WTC11 (cell line): ENCODE measurements around the gene CD44. TPM values are rescaled to one million over a fixed set of nuclear protein-coding genes. Genes with fewer than 3 reads are reported as not detected.

Experiments used
- ATAC-seq: fragments of 200-7000 bp; cut with Tn5 transposase; 2 replicates; pipeline ENCODE4 v1.10.0; 2021; ENCODE audit warnings: mild to moderate bottlenecking, moderate library complexity
- CTCF ChIA-PET: fragments of 300-600 bp; sonication (Branson Sonifier 250); formaldehyde crosslinking; loops from one replicate; lab custom pipeline; 2021; ENCODE audit warnings: antibody characterized with exemption; lab: Charles Lee
- POLR2A ChIA-PET: fragments of 350-600 bp; sonication (Branson Sonifier 250); formaldehyde crosslinking; loops from one replicate; lab custom pipeline; 2021; ENCODE audit warnings: antibody characterized with exemption; lab: Charles Lee
- DNase-seq: peaks from one replicate; pipeline ENCODE4 v3.0.0; 2021; ENCODE audit warnings: low spot score
- H3K27ac Mint-ChIP-seq: 2 replicates; pipeline ENCODE4 v1.8.0; 2021; ENCODE audit warnings: mixed read lengths
- H3K27me3 Mint-ChIP-seq: 2 replicates; pipeline ENCODE4 v1.8.0; 2021; ENCODE audit warnings: low read depth, mild to moderate bottlenecking, moderate library complexity, mixed read lengths
- H3K36me3 Mint-ChIP-seq: 2 replicates; pipeline ENCODE4 v1.8.0; 2021; ENCODE audit warnings: mixed read lengths
- H3K4me1 Mint-ChIP-seq: 2 replicates; pipeline ENCODE4 v1.8.0; 2022; ENCODE audit warnings: mixed read lengths
- H3K4me3 Mint-ChIP-seq: 2 replicates; pipeline ENCODE4 v1.8.0; 2021; ENCODE audit warnings: mild to moderate bottlenecking, moderate library complexity, mixed read lengths
- H3K9me3 Mint-ChIP-seq: 2 replicates; pipeline ENCODE4 v1.8.0; 2021; ENCODE audit warnings: mixed read lengths
- CREM ChIP-seq: sonication (generic); formaldehyde crosslinking; IDR thresholded peaks from 2 replicates; pipeline ENCODE4 v1.8.1; 2022; ENCODE audit warnings: mild to moderate bottlenecking, missing genetic modification reagents, moderate library complexity
- FOXP1 ChIP-seq: sonication (generic); formaldehyde crosslinking; IDR thresholded peaks from 2 replicates; pipeline ENCODE4 v1.8.0; 2022; ENCODE audit warnings: missing genetic modification reagents, mild to moderate bottlenecking, moderate library complexity, borderline replicate concordance
- IRF2 ChIP-seq: sonication (generic); formaldehyde crosslinking; IDR thresholded peaks from 2 replicates; pipeline ENCODE4 v1.8.0; 2022; ENCODE audit warnings: low read depth, missing genetic modification reagents, borderline replicate concordance
- KAT7 ChIP-seq: sonication (generic); formaldehyde crosslinking; IDR thresholded peaks from 2 replicates; pipeline ENCODE4 v1.8.1; 2023; ENCODE audit warnings: missing genetic modification reagents, mild to moderate bottlenecking, borderline replicate concordance
- NFYB ChIP-seq: sonication (generic); formaldehyde crosslinking; conservative IDR thresholded peaks from 2 replicates; pipeline ENCODE4 v1.8.0; 2022; ENCODE audit warnings: low read depth, missing genetic modification reagents
- SP1 ChIP-seq: sonication (generic); formaldehyde crosslinking; conservative IDR thresholded peaks from 2 replicates; pipeline ENCODE4 v1.8.1; 2022; ENCODE audit warnings: missing genetic modification reagents
- TEAD1 ChIP-seq: sonication (generic); formaldehyde crosslinking; IDR thresholded peaks from 2 replicates; pipeline ENCODE4 v1.8.0; 2022; ENCODE audit warnings: mild to moderate bottlenecking, missing genetic modification reagents
- total RNA-seq: library from RNA; stranded (reverse); gene quantifications from 3 replicates; pipeline ENCODE4 v1.2.3, GENCODE V29; 2021
- TF ChIP-seq, protein P1 (sequence below): sonication (generic); formaldehyde crosslinking; IDR thresholded peaks from 2 replicates; pipeline ENCODE4 v1.8.1; 2022; ENCODE audit warnings: low read depth, missing genetic modification reagents, borderline replicate concordance
- TF ChIP-seq, protein P2 (sequence below): sonication (generic); formaldehyde crosslinking; IDR thresholded peaks from 2 replicates; pipeline ENCODE4 v1.8.1; 2022; ENCODE audit warnings: missing genetic modification reagents, borderline replicate concordance
- TF ChIP-seq, protein P3 (sequence below): sonication (generic); formaldehyde crosslinking; IDR thresholded peaks from 2 replicates; pipeline ENCODE4 v1.8.1; 2022; ENCODE audit warnings: mild to moderate bottlenecking, moderate library complexity, missing genetic modification reagents
- TF ChIP-seq, protein P4 (sequence below): sonication (generic); formaldehyde crosslinking; conservative IDR thresholded peaks from 2 replicates; pipeline ENCODE4 v1.8.1; 2023; ENCODE audit warnings: mild to moderate bottlenecking, low read depth, missing genetic modification reagents, moderate library complexity
- TF ChIP-seq, protein P5 (sequence below): fragments of 250-450 bp; sonication (Bioruptor Pico); conservative IDR thresholded peaks from 2 replicates; pipeline ENCODE4 v1.9.0; 2021; ENCODE audit warnings: mild to moderate bottlenecking
- TF ChIP-seq, protein P6 (sequence below): fragments of 250-450 bp; sonication (Bioruptor Pico); IDR thresholded peaks from 2 replicates; pipeline ENCODE4 v1.9.0; 2021; ENCODE audit warnings: mild to moderate bottlenecking

The CD44 gene
- total RNA-seq, 1 experiment from 2014 or later = 12.0 TPM

DNA sequence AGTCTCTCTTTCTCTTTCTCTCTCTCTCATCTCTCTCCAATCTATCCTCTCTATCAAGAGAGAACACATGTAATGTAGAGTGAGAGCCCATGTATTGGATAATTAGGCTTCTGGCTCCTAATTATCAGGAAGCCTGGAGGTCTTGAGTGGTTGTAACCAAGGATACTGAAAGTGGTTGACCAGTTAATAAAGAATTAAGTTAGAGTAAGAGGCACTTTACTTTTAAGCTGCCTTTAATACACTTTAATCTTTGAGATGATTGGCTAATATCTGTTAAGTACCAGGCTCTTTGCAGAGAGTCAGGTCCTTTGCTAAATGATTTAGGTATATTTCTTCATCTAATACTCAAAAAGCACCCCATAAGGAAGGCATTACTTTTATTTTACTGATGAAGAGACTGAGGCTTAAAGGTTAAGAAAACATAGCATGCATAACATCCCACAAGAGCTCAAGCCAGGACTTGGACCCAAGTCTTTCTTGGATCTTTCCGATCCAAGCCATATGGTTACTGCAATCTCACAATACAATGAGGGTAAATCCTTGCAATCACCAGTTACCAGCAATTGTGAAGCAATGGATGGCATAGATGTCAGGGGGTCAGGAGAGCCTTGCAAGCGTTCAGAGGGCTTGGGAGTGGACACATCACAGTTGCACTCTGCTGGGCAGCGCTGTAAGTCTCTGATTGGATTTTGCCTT, 22.1 kb downstream of the CD44 start (continued):
- TF ChIP-seq, protein P1, sequence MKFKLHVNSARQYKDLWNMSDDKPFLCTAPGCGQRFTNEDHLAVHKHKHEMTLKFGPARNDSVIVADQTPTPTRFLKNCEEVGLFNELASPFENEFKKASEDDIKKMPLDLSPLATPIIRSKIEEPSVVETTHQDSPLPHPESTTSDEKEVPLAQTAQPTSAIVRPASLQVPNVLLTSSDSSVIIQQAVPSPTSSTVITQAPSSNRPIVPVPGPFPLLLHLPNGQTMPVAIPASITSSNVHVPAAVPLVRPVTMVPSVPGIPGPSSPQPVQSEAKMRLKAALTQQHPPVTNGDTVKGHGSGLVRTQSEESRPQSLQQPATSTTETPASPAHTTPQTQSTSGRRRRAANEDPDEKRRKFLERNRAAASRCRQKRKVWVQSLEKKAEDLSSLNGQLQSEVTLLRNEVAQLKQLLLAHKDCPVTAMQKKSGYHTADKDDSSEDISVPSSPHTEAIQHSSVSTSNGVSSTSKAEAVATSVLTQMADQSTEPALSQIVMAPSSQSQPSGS (CRISPR knock-in tag) = no peak
- TF ChIP-seq SP1 (no peak), IRF2 (no peak), CREM (CRISPR knock-in tag) (no peak)
- TF ChIP-seq, all 79 proteins: peak for 0

DNA sequence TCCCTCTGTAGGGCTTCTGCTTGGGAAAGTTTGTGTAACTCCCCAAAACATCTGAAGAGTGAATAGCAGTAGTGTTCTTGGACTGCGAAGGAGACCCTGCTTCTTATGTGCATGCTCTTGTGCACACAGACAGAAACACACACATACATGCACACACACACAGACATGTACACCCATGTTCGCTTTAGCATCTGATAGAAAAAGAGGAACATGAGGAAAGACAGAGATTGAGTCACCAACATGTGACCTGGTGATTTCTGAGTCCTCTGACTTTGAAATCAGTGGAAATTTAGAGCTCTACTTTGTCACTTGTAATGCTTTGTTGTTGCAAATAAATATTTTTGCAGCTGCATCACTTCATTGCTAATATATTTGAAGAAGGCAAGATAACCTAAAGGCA, 23.8 kb downstream of the CD44 start:
- TF ChIP-seq, protein P2, sequence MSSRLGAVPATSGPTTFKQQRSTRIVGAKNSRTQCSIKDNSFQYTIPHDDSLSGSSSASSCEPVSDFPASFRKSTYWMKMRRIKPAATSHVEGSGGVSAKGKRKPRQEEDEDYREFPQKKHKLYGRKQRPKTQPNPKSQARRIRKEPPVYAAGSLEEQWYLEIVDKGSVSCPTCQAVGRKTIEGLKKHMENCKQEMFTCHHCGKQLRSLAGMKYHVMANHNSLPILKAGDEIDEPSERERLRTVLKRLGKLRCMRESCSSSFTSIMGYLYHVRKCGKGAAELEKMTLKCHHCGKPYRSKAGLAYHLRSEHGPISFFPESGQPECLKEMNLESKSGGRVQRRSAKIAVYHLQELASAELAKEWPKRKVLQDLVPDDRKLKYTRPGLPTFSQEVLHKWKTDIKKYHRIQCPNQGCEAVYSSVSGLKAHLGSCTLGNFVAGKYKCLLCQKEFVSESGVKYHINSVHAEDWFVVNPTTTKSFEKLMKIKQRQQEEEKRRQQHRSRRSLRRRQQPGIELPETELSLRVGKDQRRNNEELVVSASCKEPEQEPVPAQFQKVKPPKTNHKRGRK (CRISPR knock-in tag) = no peak
- no peak for TF ChIP-seq NFYB (CRISPR knock-in tag)
- TF ChIP-seq, protein P3, sequence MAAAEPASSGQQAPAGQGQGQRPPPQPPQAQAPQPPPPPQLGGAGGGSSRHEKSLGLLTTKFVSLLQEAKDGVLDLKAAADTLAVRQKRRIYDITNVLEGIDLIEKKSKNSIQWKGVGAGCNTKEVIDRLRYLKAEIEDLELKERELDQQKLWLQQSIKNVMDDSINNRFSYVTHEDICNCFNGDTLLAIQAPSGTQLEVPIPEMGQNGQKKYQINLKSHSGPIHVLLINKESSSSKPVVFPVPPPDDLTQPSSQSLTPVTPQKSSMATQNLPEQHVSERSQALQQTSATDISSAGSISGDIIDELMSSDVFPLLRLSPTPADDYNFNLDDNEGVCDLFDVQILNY (CRISPR knock-in tag) = no peak
- TF ChIP-seq, protein P1 (CRISPR knock-in tag) = no peak
- TF ChIP-seq, protein P4, sequence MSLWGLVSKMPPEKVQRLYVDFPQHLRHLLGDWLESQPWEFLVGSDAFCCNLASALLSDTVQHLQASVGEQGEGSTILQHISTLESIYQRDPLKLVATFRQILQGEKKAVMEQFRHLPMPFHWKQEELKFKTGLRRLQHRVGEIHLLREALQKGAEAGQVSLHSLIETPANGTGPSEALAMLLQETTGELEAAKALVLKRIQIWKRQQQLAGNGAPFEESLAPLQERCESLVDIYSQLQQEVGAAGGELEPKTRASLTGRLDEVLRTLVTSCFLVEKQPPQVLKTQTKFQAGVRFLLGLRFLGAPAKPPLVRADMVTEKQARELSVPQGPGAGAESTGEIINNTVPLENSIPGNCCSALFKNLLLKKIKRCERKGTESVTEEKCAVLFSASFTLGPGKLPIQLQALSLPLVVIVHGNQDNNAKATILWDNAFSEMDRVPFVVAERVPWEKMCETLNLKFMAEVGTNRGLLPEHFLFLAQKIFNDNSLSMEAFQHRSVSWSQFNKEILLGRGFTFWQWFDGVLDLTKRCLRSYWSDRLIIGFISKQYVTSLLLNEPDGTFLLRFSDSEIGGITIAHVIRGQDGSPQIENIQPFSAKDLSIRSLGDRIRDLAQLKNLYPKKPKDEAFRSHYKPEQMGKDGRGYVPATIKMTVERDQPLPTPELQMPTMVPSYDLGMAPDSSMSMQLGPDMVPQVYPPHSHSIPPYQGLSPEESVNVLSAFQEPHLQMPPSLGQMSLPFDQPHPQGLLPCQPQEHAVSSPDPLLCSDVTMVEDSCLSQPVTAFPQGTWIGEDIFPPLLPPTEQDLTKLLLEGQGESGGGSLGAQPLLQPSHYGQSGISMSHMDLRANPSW (CRISPR knock-in tag) = no peak
- no peak for TF ChIP-seq KAT7 (CRISPR knock-in tag)
- TF ChIP-seq, protein P5, sequence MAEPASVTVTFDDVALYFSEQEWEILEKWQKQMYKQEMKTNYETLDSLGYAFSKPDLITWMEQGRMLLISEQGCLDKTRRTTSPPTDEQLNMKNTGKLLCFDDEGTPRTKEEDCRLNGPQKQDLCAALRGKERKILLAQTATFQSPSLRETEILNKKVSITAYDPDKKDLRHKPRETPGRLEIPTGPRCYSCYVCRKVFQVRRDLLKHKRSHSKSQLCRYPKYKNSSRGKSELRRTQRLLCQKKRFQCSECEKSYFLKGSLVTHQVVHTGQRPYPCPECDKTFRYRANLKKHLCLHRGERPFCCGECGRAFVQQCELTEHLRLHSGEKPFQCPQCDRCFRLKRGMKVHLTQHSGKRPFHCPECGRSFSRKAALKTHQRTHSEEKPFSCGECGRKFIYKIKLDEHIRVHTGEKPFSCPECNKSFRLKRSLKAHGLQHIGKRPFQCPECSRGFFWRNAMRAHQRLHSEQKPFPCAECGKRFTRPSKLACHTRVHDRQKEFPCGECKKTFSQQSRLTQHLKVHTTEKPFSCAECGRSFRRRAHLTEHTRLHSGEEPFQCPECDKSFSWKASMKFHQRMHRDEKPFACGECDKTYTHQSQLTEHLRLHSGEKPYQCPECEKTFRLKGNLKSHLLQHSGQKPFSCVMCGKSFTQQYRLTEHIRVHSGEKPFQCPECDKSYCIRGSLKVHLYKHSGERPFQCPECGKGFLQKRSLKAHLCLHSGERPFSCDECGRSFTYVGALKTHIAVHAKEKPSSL = no peak
- TF ChIP-seq FOXP1 = no peak
- TF ChIP-seq, protein P6, sequence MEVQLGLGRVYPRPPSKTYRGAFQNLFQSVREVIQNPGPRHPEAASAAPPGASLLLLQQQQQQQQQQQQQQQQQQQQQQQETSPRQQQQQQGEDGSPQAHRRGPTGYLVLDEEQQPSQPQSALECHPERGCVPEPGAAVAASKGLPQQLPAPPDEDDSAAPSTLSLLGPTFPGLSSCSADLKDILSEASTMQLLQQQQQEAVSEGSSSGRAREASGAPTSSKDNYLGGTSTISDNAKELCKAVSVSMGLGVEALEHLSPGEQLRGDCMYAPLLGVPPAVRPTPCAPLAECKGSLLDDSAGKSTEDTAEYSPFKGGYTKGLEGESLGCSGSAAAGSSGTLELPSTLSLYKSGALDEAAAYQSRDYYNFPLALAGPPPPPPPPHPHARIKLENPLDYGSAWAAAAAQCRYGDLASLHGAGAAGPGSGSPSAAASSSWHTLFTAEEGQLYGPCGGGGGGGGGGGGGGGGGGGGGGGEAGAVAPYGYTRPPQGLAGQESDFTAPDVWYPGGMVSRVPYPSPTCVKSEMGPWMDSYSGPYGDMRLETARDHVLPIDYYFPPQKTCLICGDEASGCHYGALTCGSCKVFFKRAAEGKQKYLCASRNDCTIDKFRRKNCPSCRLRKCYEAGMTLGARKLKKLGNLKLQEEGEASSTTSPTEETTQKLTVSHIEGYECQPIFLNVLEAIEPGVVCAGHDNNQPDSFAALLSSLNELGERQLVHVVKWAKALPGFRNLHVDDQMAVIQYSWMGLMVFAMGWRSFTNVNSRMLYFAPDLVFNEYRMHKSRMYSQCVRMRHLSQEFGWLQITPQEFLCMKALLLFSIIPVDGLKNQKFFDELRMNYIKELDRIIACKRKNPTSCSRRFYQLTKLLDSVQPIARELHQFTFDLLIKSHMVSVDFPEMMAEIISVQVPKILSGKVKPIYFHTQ (CRISPR knock-in tag) = no peak
- TF ChIP-seq TEAD1 (CRISPR knock-in tag) = no peak
- H3K4me1 Mint-ChIP-seq = peaks cover 37% of the 10 kb centered on the region

More for the DNA sequence above, 23.8 kb downstream of the CD44 start:
- DNase-seq (no peak), ATAC-seq (no peak)
- Mint-ChIP-seq H3K9me3 (no peaks in the 10 kb centered on the region), H3K27ac (no peak overlapping the region), H3K36me3 (no peaks in the 10 kb centered on the region), H3K4me3 (no peak overlapping the region), H3K27me3 (no peaks in the 10 kb centered on the region)
- CTCF ChIA-PET = interaction anchor here (1.0 to 1.7 kb wide), 3 partner anchors 11 to 143 kb away, joined by 3 to 6 read pairs (median 3); partner anchors contain the start of gene CD44
- POLR2A ChIA-PET = interaction anchor here (0.5 to 0.8 kb wide), 2 partner anchors 10 to 1513 kb away, joined by 3 read pairs; no protein-coding TSS in a partner anchor
